Keratinocyte (primary cell): ENCODE measurements around the gene DLG2.

Experiments
- CTCF ChIP-seq, 3 experiments: IDR thresholded peaks in 1 of 3; conservative IDR thresholded peaks in 1 of 3; optimal IDR thresholded peaks in 1 of 3; 2 replicates in 2 of 3; 3 replicates in 1 of 3; pipeline versions ENCODE3 to v1.5.1; 2011; ENCODE audit warnings: low read length in 3 of 3, mild to moderate bottlenecking in 3 of 3, moderate library complexity in 2 of 3, control low read depth in 1 of 3, inconsistent platforms in 1 of 3; ENCODE audit not compliant: insufficient read depth in 2 of 3; ENCODE audit errors: extremely low read depth in 1 of 3
- EZH2 ChIP-seq: IDR thresholded peaks from one replicate; pipeline ENCODE4 v1.6.1; 2012; ENCODE audit warnings: inconsistent platforms, mild to moderate bottlenecking, low read length, moderate library complexity

GRCh38 chr11:84503503-84503902 is 1123.6 kb downstream of the DLG2 start:
- TF ChIP-seq CTCF (optimal IDR thresholded peaks at IDR 0.05 in 1 of 3, IDR thresholded peaks at IDR 0.05 in 1 of 3, conservative IDR thresholded peaks at IDR 0.05 in 1 of 3; ENCODE audit: extremely low read depth in 1 of 3, insufficient read depth in 2 of 3, low read length in 3 of 3) (no peak), EZH2 (no peak)
